IPS-18a (cell line): ENCODE results near the gene EBP.
"Not testable (repeated sequence)": the region's sequence is repeated elsewhere in the genome, so short reads cannot be mapped to it uniquely, and the experiment has no call there.

Experiments used
- H3K27ac ChIP-seq: one replicate; pipeline ENCODE4 v1.5.1; 2013; ENCODE audit warnings: low read length
- H3K27me3 ChIP-seq: one replicate; pipeline ENCODE4 v1.6.1; 2013; ENCODE audit warnings: mild to moderate bottlenecking, low read length; ENCODE audit not compliant: control insufficient read depth, insufficient read depth
- H3K36me3 ChIP-seq: one replicate; pipeline ENCODE4 v1.6.1; 2013; ENCODE audit warnings: low read depth, low read length; ENCODE audit not compliant: control insufficient read depth
- H3K4me1 ChIP-seq: one replicate; pipeline ENCODE4 v1.6.1; 2013; ENCODE audit warnings: low read depth, low read length; ENCODE audit not compliant: control insufficient read depth
- H3K4me3 ChIP-seq: one replicate; pipeline ENCODE4 v1.5.1; 2013; ENCODE audit warnings: low read length
- H3K9ac ChIP-seq: one replicate; pipeline ENCODE4 v1.6.1; 2013; ENCODE audit warnings: mild to moderate bottlenecking, low read length, moderate library complexity
- H3K9me3 ChIP-seq: one replicate; pipeline ENCODE4 v1.6.1; 2013; ENCODE audit warnings: low read depth, low read length; ENCODE audit not compliant: control insufficient read depth

Gene EBP

DNA sequence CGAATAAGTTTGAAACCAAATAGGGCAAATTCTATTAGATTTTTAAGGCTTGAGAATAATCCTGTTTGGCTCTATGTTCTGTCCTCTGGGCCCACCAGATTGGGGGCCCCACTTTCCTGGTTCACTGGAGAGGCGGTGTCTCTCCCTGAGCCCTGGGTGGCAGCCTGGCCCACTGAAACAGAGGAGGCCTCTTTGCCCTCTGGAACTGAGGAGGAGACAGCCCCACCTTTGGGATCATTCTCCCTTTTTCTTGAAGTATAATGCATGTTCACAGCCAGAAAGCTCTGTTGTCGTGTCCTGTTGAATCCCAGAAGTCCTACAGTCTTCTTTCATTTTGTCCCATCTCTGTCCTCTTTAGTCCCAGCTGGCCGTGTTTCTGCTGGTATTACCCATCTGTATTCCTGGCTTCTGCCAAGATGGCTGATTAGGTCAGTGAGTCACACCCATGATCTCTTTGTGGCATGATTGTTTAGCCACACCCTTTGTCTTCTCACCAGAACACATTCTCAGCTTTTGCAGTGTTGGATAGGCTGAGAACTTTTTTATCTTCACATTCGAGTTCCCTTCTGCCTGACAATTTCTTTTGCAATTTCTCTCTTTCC, 9.9 kb downstream of the EBP start:
- no peak overlapping the region for H3K27ac ChIP-seq
- H3K9ac ChIP-seq = no peak overlapping the region
- no peaks in the 10 kb centered on the region for H3K4me1 ChIP-seq
- H3K9me3 ChIP-seq = peaks cover 6% of the 10 kb centered on the region
- no peak overlapping the region for H3K4me3 ChIP-seq
- peaks cover 11% of the 10 kb centered on the region for H3K36me3 ChIP-seq
- H3K27me3 ChIP-seq = no peaks in the 10 kb centered on the region

DNA sequence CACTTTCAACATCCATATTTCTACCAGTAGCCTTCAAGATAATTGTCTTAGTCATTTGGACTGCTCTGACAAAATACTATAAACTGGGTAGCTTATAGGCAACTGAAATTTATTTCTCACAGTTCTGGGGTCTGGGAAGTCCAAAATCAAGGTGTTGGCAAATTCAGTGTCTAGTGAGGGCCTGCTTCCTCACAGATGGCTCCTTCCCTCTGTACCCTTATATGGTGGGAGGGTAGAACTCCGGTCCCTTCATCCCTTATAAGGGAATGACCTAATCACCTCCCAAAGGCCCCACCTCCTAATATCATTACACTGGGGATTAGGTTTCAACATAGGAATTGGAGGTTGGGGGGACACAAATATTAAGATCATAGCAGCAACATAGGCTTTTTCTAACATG, 10.6 kb downstream of the EBP start:
- H3K27me3 ChIP-seq = no peaks in the 10 kb centered on the region
- H3K4me1 ChIP-seq = no peaks in the 10 kb centered on the region
- H3K27ac ChIP-seq = no peak overlapping the region
- H3K4me3 ChIP-seq = no peak overlapping the region
- no peak overlapping the region for H3K9ac ChIP-seq
- peaks cover 6% of the 10 kb centered on the region for H3K9me3 ChIP-seq
- peaks cover 8% of the 10 kb centered on the region for H3K36me3 ChIP-seq

DNA sequence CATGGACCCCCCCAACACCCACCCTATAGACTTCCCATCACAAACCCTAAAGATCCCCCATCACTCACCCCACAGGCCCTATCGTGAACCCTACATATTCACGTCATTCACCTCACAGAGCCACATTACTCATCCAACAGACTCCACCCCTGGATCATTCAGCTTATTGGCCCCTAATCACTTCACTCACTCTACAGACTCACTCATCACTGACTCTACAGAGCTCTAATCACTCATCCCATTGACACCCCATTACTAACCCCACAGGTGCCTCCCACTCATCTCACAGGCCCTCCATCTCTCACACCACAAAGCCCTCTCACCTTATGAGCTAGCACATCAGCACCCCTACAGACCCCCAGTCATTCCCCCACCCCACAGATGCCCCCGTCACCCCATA, 11.6 kb downstream of the EBP start:
- Histone ChIP-seq H3K4me1 (no peaks in the 10 kb centered on the region), H3K9me3 (peaks cover 6% of the 10 kb centered on the region), H3K4me3 (no peak overlapping the region), H3K27ac (no peak overlapping the region), H3K27me3 (no peaks in the 10 kb centered on the region), H3K36me3 (peaks cover 5% of the 10 kb centered on the region), H3K9ac (no peak overlapping the region)

DNA sequence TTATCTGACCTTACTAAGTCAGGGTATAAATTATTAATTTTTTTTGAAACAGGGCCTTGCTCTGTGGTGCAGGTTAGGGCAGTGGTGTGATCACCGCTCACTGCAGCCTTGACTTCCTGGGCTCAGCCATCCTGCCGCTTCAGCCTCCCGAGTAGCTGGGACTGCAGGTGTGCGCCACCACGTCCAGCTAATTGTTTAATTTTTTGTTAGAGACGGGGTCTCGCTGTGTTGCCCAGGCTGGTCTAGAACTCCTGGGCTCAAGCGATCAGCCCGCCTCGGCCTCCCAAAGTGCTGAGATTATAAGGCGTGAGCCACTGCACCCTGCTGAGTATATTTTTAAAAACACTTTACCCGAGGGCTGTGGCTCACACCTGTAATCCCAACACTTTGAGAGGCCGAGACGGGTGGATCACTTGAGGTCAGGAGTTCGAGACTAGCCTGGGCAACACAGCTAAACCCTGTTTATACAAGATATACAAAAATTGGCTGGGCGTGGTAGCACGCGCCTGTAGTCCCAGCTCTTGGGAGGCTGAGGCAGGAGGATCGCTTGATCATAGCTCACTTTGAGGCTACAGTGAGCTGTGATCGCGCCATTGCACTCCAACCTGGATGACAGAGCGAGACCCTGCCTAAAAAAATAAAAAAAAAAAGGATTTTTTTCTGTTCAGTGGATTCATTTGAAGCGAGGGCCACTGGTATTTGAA, 17.2 kb downstream of the EBP start:
- H3K27ac ChIP-seq = no peak overlapping the region
- no peak overlapping the region for H3K4me3 ChIP-seq
- H3K9me3 ChIP-seq = peaks cover 8% of the 10 kb centered on the region
- no peaks in the 10 kb centered on the region for H3K27me3 ChIP-seq
- H3K9ac ChIP-seq = no peak overlapping the region
- no peaks in the 10 kb centered on the region for H3K4me1 ChIP-seq
- no peaks in the 10 kb centered on the region for H3K36me3 ChIP-seq

DNA sequence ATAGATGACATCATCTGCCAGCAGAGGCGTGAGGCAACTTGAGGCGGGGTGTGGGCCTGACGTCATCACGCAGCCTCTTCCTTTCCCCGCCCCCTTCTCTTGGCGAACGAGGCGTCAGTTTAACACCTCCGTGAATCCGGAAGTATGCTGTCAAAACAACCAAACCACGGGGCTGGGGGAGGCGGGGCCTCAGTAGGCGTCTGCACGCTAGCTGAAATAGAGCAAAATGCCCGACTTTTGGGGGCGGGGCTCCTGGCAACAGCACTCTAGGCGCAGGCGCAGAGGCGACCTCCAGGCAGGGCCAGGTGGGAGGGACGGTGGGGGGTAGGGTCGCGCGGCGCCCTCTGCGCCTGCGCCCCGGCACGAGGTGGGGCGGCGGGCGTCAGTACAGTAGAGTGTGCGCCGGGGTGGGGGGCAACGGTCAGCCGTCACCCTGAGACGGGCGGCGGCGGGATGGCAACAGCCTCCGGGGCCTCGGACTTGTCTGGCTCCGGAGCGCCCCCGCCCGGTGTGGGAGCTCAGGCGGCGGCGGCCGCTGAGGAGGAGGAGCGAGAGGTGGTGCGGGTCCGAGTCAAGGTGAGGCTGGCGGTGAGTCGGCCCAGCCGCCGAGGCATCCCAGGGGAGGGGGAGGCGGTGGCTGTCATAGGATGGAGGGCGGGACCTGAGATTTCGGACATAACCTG, 17.9 kb downstream of the EBP start, which contains the start of gene TBC1D25:
TSS of gene TBC1D25 (plus strand) at position 370 of the 683 bp plus-strand sequence. CDS start at position 454, 84 bp downstream.
- Histone ChIP-seq H3K4me1 (no peaks in the 10 kb centered on the region), H3K27ac (no peak within 1 kb of the TSS), H3K4me3 (peak within 1 kb of the TSS; percentile 67)

DNA sequence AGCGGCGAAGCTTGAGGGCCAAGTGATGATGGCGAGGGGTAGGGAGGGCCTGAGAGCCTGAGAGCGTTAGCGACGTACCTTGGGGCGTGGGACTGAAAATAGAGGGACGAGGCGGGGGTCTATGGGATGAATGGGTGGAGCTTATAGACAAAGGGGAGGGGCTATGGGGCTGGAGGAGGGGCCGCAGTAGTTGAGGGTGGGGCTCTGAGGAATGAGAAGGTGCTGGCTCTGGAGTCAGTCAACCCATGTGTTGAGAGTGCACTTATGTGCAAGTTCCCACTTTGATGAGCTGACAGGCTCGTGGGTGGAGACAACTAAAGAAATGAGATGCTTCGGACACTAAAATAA, 18.4 kb downstream of the EBP start:
- Histone ChIP-seq H3K4me1 (no peaks in the 10 kb centered on the region), H3K9ac (no peak overlapping the region), H3K4me3 (peak overlapping the region; percentile 67), H3K27me3 (no peaks in the 10 kb centered on the region), H3K27ac (no peak overlapping the region), H3K9me3 (peaks cover 8% of the 10 kb centered on the region), H3K36me3 (no peaks in the 10 kb centered on the region)

More for the DNA sequence above, 17.9 kb downstream of the EBP start, which contains the start of gene TBC1D25:
- H3K27me3 ChIP-seq = no peaks in the 10 kb centered on the region
- peaks cover 8% of the 10 kb centered on the region for H3K9me3 ChIP-seq
- H3K9ac ChIP-seq = no peak within 1 kb of the TSS
- H3K36me3 ChIP-seq = no peaks in the 10 kb centered on the region

DNA sequence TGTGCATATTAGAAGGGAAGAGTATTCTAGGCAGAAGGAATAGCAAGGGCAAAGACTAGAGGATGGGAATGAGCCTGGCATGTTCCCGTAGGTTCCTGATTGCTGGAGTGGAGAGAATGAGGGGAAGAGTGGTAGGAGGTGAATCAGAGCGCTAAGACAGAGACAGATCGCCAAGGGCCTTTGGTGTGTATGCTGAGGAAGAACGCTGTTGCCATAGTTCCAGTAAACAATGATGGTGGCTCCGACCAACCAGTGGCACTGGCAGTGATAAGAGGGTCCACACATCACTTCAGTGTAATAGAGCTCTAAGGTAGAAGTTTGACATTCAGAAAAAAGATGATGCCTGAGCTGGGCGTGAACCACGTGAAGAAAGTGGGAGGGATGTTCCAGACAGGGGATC, 18.9 kb downstream of the EBP start:
- H3K9ac ChIP-seq = no peak overlapping the region
- no peaks in the 10 kb centered on the region for H3K4me1 ChIP-seq
- no peaks in the 10 kb centered on the region for H3K36me3 ChIP-seq
- no peaks in the 10 kb centered on the region for H3K27me3 ChIP-seq
- peaks cover 8% of the 10 kb centered on the region for H3K9me3 ChIP-seq
- H3K27ac ChIP-seq = no peak overlapping the region
- H3K4me3 ChIP-seq = peak overlapping the region; percentile 67

DNA sequence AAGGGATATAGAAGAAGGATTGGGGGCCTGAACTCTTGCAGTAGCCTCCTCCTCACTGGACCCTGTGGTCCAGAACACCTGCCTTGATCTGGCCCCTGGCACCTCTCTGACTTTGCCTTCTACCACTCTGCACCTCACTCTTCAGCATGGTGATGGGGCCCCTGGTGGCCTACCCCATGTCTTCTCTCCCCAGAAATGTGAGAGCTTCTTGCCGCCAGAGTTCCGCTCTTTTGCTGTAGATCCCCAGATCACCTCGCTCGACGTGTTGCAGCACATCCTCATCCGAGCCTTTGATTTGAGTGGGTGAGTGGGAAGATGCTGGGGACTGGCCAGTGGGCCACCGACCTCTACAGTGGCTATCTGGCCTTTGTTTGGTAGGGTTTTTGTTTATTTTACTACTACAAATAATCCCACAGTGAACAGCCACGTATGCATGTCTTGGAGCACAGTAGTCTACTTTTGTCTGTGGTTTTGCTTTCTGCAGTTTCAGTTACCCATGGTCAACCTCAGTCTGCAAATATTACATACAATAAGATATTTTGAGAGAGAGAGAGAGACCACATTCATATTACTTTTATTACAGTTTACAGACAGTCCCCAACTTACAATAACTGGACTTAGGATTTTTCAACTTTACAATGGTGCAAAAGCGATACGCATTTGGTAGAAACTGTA, 19.7 kb downstream of the EBP start:
- H3K4me3 ChIP-seq = no peak overlapping the region
- no peak overlapping the region for H3K27ac ChIP-seq
- H3K36me3 ChIP-seq = no peaks in the 10 kb centered on the region
- no peaks in the 10 kb centered on the region for H3K27me3 ChIP-seq
- H3K4me1 ChIP-seq = no peaks in the 10 kb centered on the region
- H3K9ac ChIP-seq = no peak overlapping the region
- peaks cover 8% of the 10 kb centered on the region for H3K9me3 ChIP-seq

DNA sequence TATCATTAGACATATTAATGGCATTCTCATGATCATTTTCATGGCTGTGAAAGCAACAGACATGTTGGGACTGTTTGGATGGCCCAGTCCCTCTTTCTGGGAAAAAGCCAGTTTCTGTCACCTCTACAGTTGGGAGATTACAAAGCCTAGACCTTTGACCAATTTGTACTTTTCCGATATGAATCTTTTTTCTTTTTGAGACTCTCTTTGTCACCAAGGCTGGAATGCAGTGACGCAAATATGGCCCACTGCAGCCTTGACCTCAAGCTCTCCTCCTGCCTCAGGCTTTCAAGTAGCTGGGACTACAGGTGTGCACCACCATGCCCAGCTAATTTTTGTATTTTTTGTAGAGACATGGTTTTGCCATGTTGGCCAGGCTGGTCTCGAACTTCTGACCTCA, 27.3 kb downstream of the EBP start:
- H3K4me3 ChIP-seq = no peak overlapping the region
- no peak overlapping the region for H3K27ac ChIP-seq
- H3K4me1 ChIP-seq = no peaks in the 10 kb centered on the region
- H3K27me3 ChIP-seq = no peaks in the 10 kb centered on the region
- no peaks in the 10 kb centered on the region for H3K9me3 ChIP-seq
- H3K36me3 ChIP-seq = no peaks in the 10 kb centered on the region
- H3K9ac ChIP-seq = no peak overlapping the region

DNA sequence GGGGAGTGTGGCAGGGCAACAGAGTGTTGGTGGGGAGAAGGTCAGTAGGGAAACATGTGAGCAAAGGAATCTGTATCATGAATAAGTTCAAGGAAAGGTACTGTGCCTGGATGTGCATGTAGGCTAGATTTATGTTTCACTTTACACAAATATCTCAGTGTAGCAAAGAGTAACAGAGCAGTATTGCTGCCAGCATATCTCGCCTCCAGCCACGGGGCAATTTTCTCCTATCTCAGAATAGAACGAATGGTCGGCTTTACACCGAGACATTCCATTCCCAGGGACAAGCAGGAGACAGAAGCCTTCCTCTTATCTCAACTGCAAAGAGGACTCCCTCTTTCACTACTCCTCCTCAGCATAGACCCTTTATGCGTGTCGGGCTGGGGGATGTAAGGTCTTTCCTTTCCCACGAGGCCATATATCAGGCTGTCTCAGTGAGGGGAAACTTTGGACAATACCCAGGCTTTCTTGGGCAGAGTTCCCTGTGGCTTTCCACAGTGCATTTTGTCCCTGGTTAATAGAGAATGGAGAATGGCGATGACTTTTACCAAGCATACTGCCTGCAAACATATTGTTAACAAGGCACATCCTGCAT, 34.2 kb downstream of the EBP start:
- H3K27ac ChIP-seq, H3K27me3 ChIP-seq, H3K9ac ChIP-seq, H3K4me3 ChIP-seq, H3K36me3 ChIP-seq, H3K9me3 ChIP-seq, H3K4me1 ChIP-seq: not testable (repeated sequence)

DNA sequence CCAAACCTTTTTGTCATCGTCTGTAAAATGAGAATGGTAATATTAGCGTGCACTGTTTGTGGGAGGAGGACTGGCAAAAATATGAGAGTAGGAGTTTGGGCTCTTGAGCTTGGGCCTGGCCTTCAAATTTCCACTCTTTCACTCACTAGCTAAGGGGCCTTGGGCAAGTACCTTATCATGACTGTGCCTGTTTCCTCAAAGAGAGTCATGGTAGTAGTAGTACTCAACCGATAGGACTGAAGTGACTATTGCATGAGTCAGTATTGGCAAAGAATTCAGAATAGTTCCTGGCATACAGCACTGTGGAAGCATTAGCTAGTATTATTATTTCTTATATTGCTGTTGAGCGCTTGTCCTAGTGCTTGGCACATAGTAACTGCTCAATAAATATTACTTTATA, 36.7 kb downstream of the EBP start:
- no peaks in the 10 kb centered on the region for H3K4me1 ChIP-seq
- peaks cover 8% of the 10 kb centered on the region for H3K9me3 ChIP-seq
- peaks cover 9% of the 10 kb centered on the region for H3K36me3 ChIP-seq
- no peaks in the 10 kb centered on the region for H3K27me3 ChIP-seq
- no peak overlapping the region for H3K27ac ChIP-seq
- no peak overlapping the region for H3K9ac ChIP-seq
- H3K4me3 ChIP-seq = no peak overlapping the region
